Occipital lobe (tissue), 2 donors: ENCODE data around the gene SYF2. TPM values are rescaled to one million over a fixed set of nuclear protein-coding genes. Genes with fewer than 3 reads are reported as not detected.
A peak's percentile ranks its signal among the peaks of the same experiment; 100 is the strongest.
"Not testable (repeated sequence)": the region's sequence is repeated elsewhere in the genome, so short reads cannot be mapped to it uniquely, and the experiment has no call there.

Source experiments
- DNase-seq: peaks from one replicate; lab custom pipeline; 2025; lab: John Stamatoyannopoulos, UW
- total RNA-seq: library from RNA; depleted of rRNA; stranded (reverse); fragments of >200 nt; gene quantifications from one replicate; pipeline ENCODE4 v1.2.3, GENCODE V29; 2014

SYF2 gene
- total RNA-seq, 1 donor from 2014 or later = 33.4 TPM

- DNase-seq = no peak
Observed at GRCh38 chr1:25246600-25247023, 14.3 kb upstream of the SYF2 start.

GRCh38 chr1:25245809-25246599, 13.7 kb upstream of the SYF2 start:
- no peak for DNase-seq

GRCh38 chr1:25245393-25245792, 13.1 kb upstream of the SYF2 start:
- no peak for DNase-seq

- DNase-seq = no peak
Observed at GRCh38 chr1:25243907-25244306, 11.6 kb upstream of the SYF2 start.

GRCh38 chr1:25239681-25240541, 7.6 kb upstream of the SYF2 start:
- peak; percentile 83 for DNase-seq

- DNase-seq = no peak
Observed at GRCh38 chr1:25238046-25238445, 5.7 kb upstream of the SYF2 start.

- DNase-seq = not testable (repeated sequence)
Observed at GRCh38 chr1:25236261-25236660, 4.0 kb upstream of the SYF2 start.

- DNase-seq = not testable (repeated sequence)
Observed at GRCh38 chr1:25235411-25235810, 3.1 kb upstream of the SYF2 start.

- peak; percentile 71 for DNase-seq
Observed at GRCh38 chr1:25232866-25233784, 823 bp upstream of the SYF2 start.

GRCh38 chr1:25223471-25223870, 8.8 kb downstream of the SYF2 start:
- no peak for DNase-seq

GRCh38 chr1:25222606-25223005, 9.7 kb downstream of the SYF2 start:
- DNase-seq = no peak

GRCh38 chr1:25220666-25221065, 11.6 kb downstream of the SYF2 start:
- DNase-seq = no peak

GRCh38 chr1:25219661-25220251, 12.5 kb downstream of the SYF2 start:
- DNase-seq = no peak

- DNase-seq = no peak
Observed at GRCh38 chr1:25217598-25218232, 14.6 kb downstream of the SYF2 start.

- DNase-seq = no peak
Observed at GRCh38 chr1:25217015-25217414, 15.3 kb downstream of the SYF2 start.

GRCh38 chr1:25216123-25216522, 16.2 kb downstream of the SYF2 start:
- DNase-seq = no peak

GRCh38 chr1:25212725-25213124, 19.6 kb downstream of the SYF2 start:
- no peak for DNase-seq

- no peak for DNase-seq
Observed at GRCh38 chr1:25210728-25211127, 21.6 kb downstream of the SYF2 start.

- no peak for DNase-seq
Observed at GRCh38 chr1:25209516-25209915, 22.8 kb downstream of the SYF2 start.

- no peak for DNase-seq
Observed at GRCh38 chr1:25208561-25209222, 23.6 kb downstream of the SYF2 start.
